HG02885 (cell line): ENCODE results near the gene CCDC12.

Source experiments
- ATAC-seq: cut with Tn5 transposase; IDR thresholded peaks from one replicate; pipeline ENCODE4 v1.9.1; 2021; ENCODE audit warnings: mild to moderate bottlenecking; ENCODE audit not compliant: unreplicated experiment, poor library complexity

Gene CCDC12

GRCh38 chr3:46899151-46900006 is 77.2 kb downstream of the CCDC12 start:
- no peak for ATAC-seq

- no peak for ATAC-seq
Measured at GRCh38 chr3:46898321-46899150, 78.0 kb downstream of the CCDC12 start.

GRCh38 chr3:46897829-46898320 is 78.7 kb downstream of the CCDC12 start:
- ATAC-seq = no peak

- no peak for ATAC-seq
Measured at GRCh38 chr3:46897031-46897430, 79.5 kb downstream of the CCDC12 start.

- no peak for ATAC-seq
Measured at GRCh38 chr3:46896386-46896785, 80.2 kb downstream of the CCDC12 start.

- ATAC-seq = no peak
Measured at GRCh38 chr3:46895761-46896160, 80.8 kb downstream of the CCDC12 start.

GRCh38 chr3:46895204-46895660 is 81.3 kb downstream of the CCDC12 start:
- no peak for ATAC-seq

GRCh38 chr3:46894256-46894655 is 82.3 kb downstream of the CCDC12 start:
- ATAC-seq = no peak

GRCh38 chr3:46893763-46894162 is 82.8 kb downstream of the CCDC12 start:
- no peak for ATAC-seq

- ATAC-seq = no peak
Measured at GRCh38 chr3:46893146-46893748, 83.3 kb downstream of the CCDC12 start.

- no peak for ATAC-seq
Measured at GRCh38 chr3:46892285-46893145, 84.0 kb downstream of the CCDC12 start.

GRCh38 chr3:46891132-46891531 is 85.4 kb downstream of the CCDC12 start:
- ATAC-seq = no peak

- ATAC-seq = no peak
Measured at GRCh38 chr3:46890132-46890531, 86.4 kb downstream of the CCDC12 start.

- ATAC-seq = no peak
Measured at GRCh38 chr3:46889381-46890110, 87.0 kb downstream of the CCDC12 start.

GRCh38 chr3:46888705-46889104 is 87.8 kb downstream of the CCDC12 start:
- no peak for ATAC-seq

GRCh38 chr3:46887980-46888494 is 88.5 kb downstream of the CCDC12 start:
- ATAC-seq = no peak

- ATAC-seq = no peak
Measured at GRCh38 chr3:46885612-46886011, 90.9 kb downstream of the CCDC12 start.

GRCh38 chr3:46884929-46885328 is 91.6 kb downstream of the CCDC12 start:
- no peak for ATAC-seq

GRCh38 chr3:46884427-46884826 is 92.1 kb downstream of the CCDC12 start:
- no peak for ATAC-seq
